Measurements from ENCODE around the gene SEC14L5.
A peak's percentile ranks its signal among the peaks of the same experiment; 100 is the strongest.

SEC14L5 gene

GRCh38 chr16:5019775-5020174 is 61.6 kb downstream of the SEC14L5 start:
- no peak for DNase-seq (ENCODE audit: low read depth)
- TF ChIP-seq CTCF (IDR thresholded peaks at IDR 0.05; ENCODE audit: insufficient read depth, low read depth, low read length, missing control alignments) = no peak
- H3K4me3 ChIP-seq (ENCODE audit: low read depth, low read length) = no peak overlapping the region

GRCh38 chr16:5020551-5020950 is 62.4 kb downstream of the SEC14L5 start:
- H3K4me3 ChIP-seq (ENCODE audit: low read depth, low read length) = no peak overlapping the region
- no peak for TF ChIP-seq CTCF (IDR thresholded peaks at IDR 0.05; ENCODE audit: insufficient read depth, low read depth, low read length, missing control alignments)
- no peak for DNase-seq (ENCODE audit: low read depth)

GRCh38 chr16:5022521-5022920 is 64.4 kb downstream of the SEC14L5 start:
- H3K4me3 ChIP-seq (ENCODE audit: low read depth, low read length) = no peak overlapping the region
- no peak for DNase-seq (ENCODE audit: low read depth)
- no peak for TF ChIP-seq CTCF (IDR thresholded peaks at IDR 0.05; ENCODE audit: insufficient read depth, low read depth, low read length, missing control alignments)

- no peak overlapping the region for H3K4me3 ChIP-seq (ENCODE audit: low read depth, low read length)
- peak; percentile 30 for DNase-seq (ENCODE audit: low read depth)
- no peak for TF ChIP-seq CTCF (IDR thresholded peaks at IDR 0.05; ENCODE audit: insufficient read depth, low read depth, low read length, missing control alignments)
Measured at GRCh38 chr16:5024632-5025031, 66.5 kb downstream of the SEC14L5 start.

- peak; percentile 41 for DNase-seq (ENCODE audit: low read depth)
- H3K4me3 ChIP-seq (ENCODE audit: low read depth, low read length) = no peak overlapping the region
- TF ChIP-seq CTCF (IDR thresholded peaks at IDR 0.05; ENCODE audit: insufficient read depth, low read depth, low read length, missing control alignments) = peak; percentile 25
Measured at GRCh38 chr16:5025171-5025632, 67.1 kb downstream of the SEC14L5 start.

GRCh38 chr16:5026664-5027063 is 68.5 kb downstream of the SEC14L5 start:
- no peak for TF ChIP-seq CTCF (IDR thresholded peaks at IDR 0.05; ENCODE audit: insufficient read depth, low read depth, low read length, missing control alignments)
- H3K4me3 ChIP-seq (ENCODE audit: low read depth, low read length) = no peak overlapping the region
- no peak for DNase-seq (ENCODE audit: low read depth)

GRCh38 chr16:5027086-5027485 is 69.0 kb downstream of the SEC14L5 start:
- no peak for TF ChIP-seq CTCF (IDR thresholded peaks at IDR 0.05; ENCODE audit: insufficient read depth, low read depth, low read length, missing control alignments)
- DNase-seq (ENCODE audit: low read depth) = no peak
- H3K4me3 ChIP-seq (ENCODE audit: low read depth, low read length) = no peak overlapping the region

All from GM12865 (cell line).